ENCODE results near the gene NKX6-2. TPM values are rescaled to one million over a fixed set of nuclear protein-coding genes. Genes with fewer than 3 reads are reported as not detected.

Gene NKX6-2
- total and polyA plus RNA-seq, 4 donors, result 0.06 to 0.11 TPM; not detected in 2

- ATAC-seq (ENCODE audit: insufficient read depth, low FRiP score) (no peak), DNase-seq (no peak)
- H3K4me3 ChIP-seq, result no peak overlapping the region
- no peak for TF ChIP-seq CTCF (IDR thresholded peaks at IDR 0.05; ENCODE audit: control extremely low read depth, extremely low read depth)
- H3K36me3 ChIP-seq (ENCODE audit: control insufficient read depth in 4 of 4, insufficient read depth in 4 of 4, low read length in 4 of 4), result peaks cover 0 to 23% (median under 1%) of the 10 kb centered on the region in 4 donors
- no peaks in the 10 kb centered on the region for H3K27me3 ChIP-seq (ENCODE audit: control insufficient read depth in 3 of 3, insufficient read depth in 3 of 3, low read length in 2 of 3)
- H3K9me3 ChIP-seq (ENCODE audit: control insufficient read depth in 4 of 4, insufficient read depth in 3 of 4, low read length in 3 of 4), result no peaks in the 10 kb centered on the region
- H3K27ac ChIP-seq (ENCODE audit: low read depth in 1 of 2, low read length in 1 of 2), result no peak overlapping the region
- 94 to 96% methylated on average over 36 of the region's 36 CpGs for WGBS, 2 donors
- H3K9ac ChIP-seq (ENCODE audit: insufficient read depth in 1 of 2, low read length in 2 of 2), result no peak overlapping the region
- no peaks in the 10 kb centered on the region for H3K4me1 ChIP-seq (ENCODE audit: control insufficient read depth in 5 of 5, insufficient read depth in 5 of 5, low read length in 5 of 5)
These were observed 37.2 kb downstream of the NKX6-2 start for GRCh38 chr10:132748545-132749370.

- Histone ChIP-seq H3K27ac (ENCODE audit: low read depth in 1 of 2, low read length in 1 of 2) (no peak overlapping the region), H3K9ac (ENCODE audit: insufficient read depth in 1 of 2, low read length in 2 of 2) (no peak overlapping the region), H3K4me3 (no peak overlapping the region), H3K36me3 (ENCODE audit: control insufficient read depth in 4 of 4, insufficient read depth in 4 of 4, low read length in 4 of 4) (peaks cover 0 to 25% (median under 1%) of the 10 kb centered on the region in 4 donors), H3K27me3 (ENCODE audit: control insufficient read depth in 3 of 3, insufficient read depth in 3 of 3, low read length in 2 of 3) (no peaks in the 10 kb centered on the region), H3K4me1 (ENCODE audit: control insufficient read depth in 5 of 5, insufficient read depth in 5 of 5, low read length in 5 of 5) (no peaks in the 10 kb centered on the region), H3K9me3 (ENCODE audit: control insufficient read depth in 4 of 4, insufficient read depth in 3 of 4, low read length in 3 of 4) (no peaks in the 10 kb centered on the region)
- DNase-seq (no peak), ATAC-seq (ENCODE audit: insufficient read depth, low FRiP score) (no peak)
- WGBS, 2 donors, result 89 to 93% methylated on average over 15 of the region's 15 CpGs
- no peak for TF ChIP-seq CTCF (IDR thresholded peaks at IDR 0.05; ENCODE audit: control extremely low read depth, extremely low read depth)
These were observed 37.8 kb downstream of the NKX6-2 start for GRCh38 chr10:132748135-132748534.

- Histone ChIP-seq H3K27ac (ENCODE audit: low read depth in 1 of 2, low read length in 1 of 2) (no peak overlapping the region), H3K4me1 (ENCODE audit: control insufficient read depth in 5 of 5, insufficient read depth in 5 of 5, low read length in 5 of 5) (no peaks in the 10 kb centered on the region), H3K36me3 (ENCODE audit: control insufficient read depth in 4 of 4, insufficient read depth in 4 of 4, low read length in 4 of 4) (peaks cover 0 to 21% (median under 1%) of the 10 kb centered on the region in 4 donors), H3K27me3 (ENCODE audit: control insufficient read depth in 3 of 3, insufficient read depth in 3 of 3, low read length in 2 of 3) (no peaks in the 10 kb centered on the region), H3K4me3 (no peak overlapping the region), H3K9ac (ENCODE audit: insufficient read depth in 1 of 2, low read length in 2 of 2) (no peak overlapping the region), H3K9me3 (ENCODE audit: control insufficient read depth in 4 of 4, insufficient read depth in 3 of 4, low read length in 3 of 4) (no peaks in the 10 kb centered on the region)
- ATAC-seq (ENCODE audit: insufficient read depth, low FRiP score), result no peak
- TF ChIP-seq CTCF (IDR thresholded peaks at IDR 0.05; ENCODE audit: control extremely low read depth, extremely low read depth), result no peak
- no peak for DNase-seq
- WGBS, 2 donors, result 85 to 93% methylated on average over 29 of the region's 29 CpGs
These were observed 38.9 kb downstream of the NKX6-2 start for GRCh38 chr10:132746801-132747625.

Data from lung (tissue), 12 donors.